HG03139 (cell line): ENCODE results near the gene KIDINS220.

Source experiments
- ATAC-seq: cut with Tn5 transposase; IDR thresholded peaks from one replicate; pipeline ENCODE4 v1.9.1; 2021; ENCODE audit not compliant: unreplicated experiment

KIDINS220 gene

GRCh38 chr2:8805278-8806210, 31.9 kb downstream of the KIDINS220 start:
- no peak for ATAC-seq

- peak; percentile 94 for ATAC-seq
Observed at GRCh38 chr2:8803658-8804379, 33.6 kb downstream of the KIDINS220 start.

- ATAC-seq, result no peak
Observed at GRCh38 chr2:8802741-8803140, 34.7 kb downstream of the KIDINS220 start.

GRCh38 chr2:8800821-8801220, 36.6 kb downstream of the KIDINS220 start:
- no peak for ATAC-seq

- no peak for ATAC-seq
Observed at GRCh38 chr2:8800218-8800617, 37.2 kb downstream of the KIDINS220 start.

GRCh38 chr2:8799004-8799403, 38.4 kb downstream of the KIDINS220 start:
- no peak for ATAC-seq

- ATAC-seq, result no peak
Observed at GRCh38 chr2:8798393-8798792, 39.0 kb downstream of the KIDINS220 start.

- ATAC-seq, result no peak
Observed at GRCh38 chr2:8797682-8798081, 39.7 kb downstream of the KIDINS220 start.

- ATAC-seq, result no peak
Observed at GRCh38 chr2:8796878-8797550, 40.4 kb downstream of the KIDINS220 start.

- ATAC-seq, result no peak
Observed at GRCh38 chr2:8796315-8796848, 41.0 kb downstream of the KIDINS220 start.

- no peak for ATAC-seq
Observed at GRCh38 chr2:8794923-8795825, 42.2 kb downstream of the KIDINS220 start.

GRCh38 chr2:8790739-8791162, 46.7 kb downstream of the KIDINS220 start:
- no peak for ATAC-seq

- no peak for ATAC-seq
Observed at GRCh38 chr2:8786463-8786862, 51.0 kb downstream of the KIDINS220 start.

GRCh38 chr2:8779795-8780671, 57.4 kb downstream of the KIDINS220 start:
- no peak for ATAC-seq

GRCh38 chr2:8774371-8774770, 63.0 kb downstream of the KIDINS220 start:
- no peak for ATAC-seq

- ATAC-seq, result no peak
Observed at GRCh38 chr2:8767324-8767723, 70.1 kb downstream of the KIDINS220 start.

GRCh38 chr2:8761529-8762164, 75.8 kb downstream of the KIDINS220 start:
- ATAC-seq, result no peak

- no peak for ATAC-seq
Observed at GRCh38 chr2:8756716-8757115, 80.7 kb downstream of the KIDINS220 start.

- no peak for ATAC-seq
Observed at GRCh38 chr2:8756230-8756629, 81.2 kb downstream of the KIDINS220 start.
